Esophagus muscularis mucosa (tissue), 4 donors: Measurements from ENCODE around the gene APLP2. TPM values are rescaled to one million over a fixed set of nuclear protein-coding genes. Genes with fewer than 3 reads are reported as not detected.

ENCODE experiments used
- DNase-seq: peaks from one replicate; pipeline ENCODE4 v3.0.0-alpha.2; 2017; ENCODE audit errors: extremely low spot score
- H3K27ac ChIP-seq, 4 donors: fragments of 200-600 bp; sonication (generic); replicated peaks in 1 of 4; 1 replicate in 3 of 4; 2 replicates in 1 of 4; pipeline ENCODE4 v1.5.1; 2016 to 2019; ENCODE audit warnings: mild to moderate bottlenecking in 1 of 4
- H3K27me3 ChIP-seq, 4 donors: fragments of 200-600 bp; sonication (generic); one replicate each; pipeline versions ENCODE4 v1.5.1 to v1.6.0; 2016 to 2019
- H3K36me3 ChIP-seq, 4 donors: fragments of 200-600 bp; sonication (generic); one replicate each; pipeline ENCODE4 v1.5.1; 2016 to 2019
- H3K4me1 ChIP-seq, 4 donors: fragments of 200-600 bp; sonication (generic); one replicate each; pipeline ENCODE4 v1.5.1; 2016 to 2019
- H3K4me3 ChIP-seq, 4 donors: fragments of 200-600 bp; sonication (generic); 1 replicate in 2 of 4; 2 replicates in 2 of 4; pipeline ENCODE4 v1.5.1; 2016 to 2019; ENCODE audit warnings: mild to moderate bottlenecking in 4 of 4, moderate library complexity in 1 of 4
- H3K9me3 ChIP-seq, 4 donors: fragments of 200-600 bp; sonication (generic); 1 replicate in 3 of 4; 2 replicates in 1 of 4; pipeline ENCODE4 v1.5.1; 2016 to 2019
- EP300 ChIP-seq: sonication (generic); formaldehyde crosslinking; IDR thresholded peaks from one replicate; pipeline ENCODE4 v1.6.1; 2017; ENCODE audit warnings: antibody characterized with exemption
- POLR2A ChIP-seq: fragments of 450-650 bp; IDR thresholded peaks from one replicate; pipeline ENCODE4 v1.6.1; 2017; ENCODE audit warnings: antibody characterized with exemption, moderate library complexity, mild to moderate bottlenecking, low read depth
- POLR2AphosphoS5 ChIP-seq, 2 donors: sonication (generic); formaldehyde crosslinking; IDR thresholded peaks; one replicate each; pipeline ENCODE4 v1.6.1; 2017; ENCODE audit warnings: antibody characterized with exemption in 2 of 2
- WGBS: methylation state at CpG from one replicate; pipeline ENCODE4 v1.1.5; 2018; 5-methylcytosine and 5-hydroxymethylcytosine counted together
- intact Hi-C: fragments of 100-400 bp; cut with DNase I; formaldehyde crosslinking; loops from one replicate; pipeline ENCODE4 v1.15.1; 2023
- total RNA-seq, 4 donors: library from RNA; depleted of rRNA; stranded (reverse); fragments of >200 nt; gene quantifications; one replicate each; pipeline versions ENCODE4 v1.1.0 to v1.2.1, GENCODE V29; 2016
- TF ChIP-seq, protein P1 (sequence below), 3 experiments: fragments of 200-600 bp in 2 of 3; fragments of 450-650 bp in 1 of 3; sonication (generic) in 2 of 3; IDR thresholded peaks; one replicate each; pipeline ENCODE4 v1.5.1; 2017 to 2019; ENCODE audit warnings: antibody characterized with exemption in 3 of 3, mild to moderate bottlenecking in 2 of 3, moderate library complexity in 1 of 3

The APLP2 gene
- total RNA-seq, 4 donors from 2014 or later = 311 to 479 (median 410) TPM

DNA sequence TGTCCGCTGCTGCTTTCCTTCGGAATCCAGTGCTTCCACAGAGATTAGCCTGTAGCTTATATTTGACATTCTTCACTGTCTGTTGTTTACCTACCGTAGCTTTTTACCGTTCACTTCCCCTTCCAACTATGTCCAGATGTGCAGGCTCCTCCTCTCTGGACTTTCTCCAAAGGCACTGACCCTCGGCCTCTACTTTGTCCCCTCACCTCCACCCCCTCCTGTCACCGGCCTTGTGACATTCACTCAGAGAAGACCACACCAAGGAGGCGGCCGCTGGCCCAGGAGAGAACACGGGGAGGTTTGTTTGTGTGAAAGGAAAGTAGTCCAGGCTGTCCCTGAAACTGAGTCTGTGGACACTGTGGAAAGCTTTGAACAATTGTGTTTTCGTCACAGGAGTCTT, 74.4 kb downstream of the APLP2 start:
- Histone ChIP-seq H3K27me3 (no peaks in the 10 kb centered on the region), H3K36me3 (peaks cover 23 to 70% (median 43%) of the 10 kb centered on the region in 4 donors), H3K9me3 (no peaks in the 10 kb centered on the region), H3K4me1 (peaks cover 29 to 52% (median 46%) of the 10 kb centered on the region in 4 donors), H3K27ac (peak overlapping the region; percentile 63 to 72 (median 68)), H3K4me3 (no peak overlapping the region)
- DNase-seq = no peak
- 49% methylated on average over 10 of the region's 10 CpGs for WGBS
- intact Hi-C loops = no loop called here
- no peak for TF ChIP-seq EP300
- TF ChIP-seq, protein P1, sequence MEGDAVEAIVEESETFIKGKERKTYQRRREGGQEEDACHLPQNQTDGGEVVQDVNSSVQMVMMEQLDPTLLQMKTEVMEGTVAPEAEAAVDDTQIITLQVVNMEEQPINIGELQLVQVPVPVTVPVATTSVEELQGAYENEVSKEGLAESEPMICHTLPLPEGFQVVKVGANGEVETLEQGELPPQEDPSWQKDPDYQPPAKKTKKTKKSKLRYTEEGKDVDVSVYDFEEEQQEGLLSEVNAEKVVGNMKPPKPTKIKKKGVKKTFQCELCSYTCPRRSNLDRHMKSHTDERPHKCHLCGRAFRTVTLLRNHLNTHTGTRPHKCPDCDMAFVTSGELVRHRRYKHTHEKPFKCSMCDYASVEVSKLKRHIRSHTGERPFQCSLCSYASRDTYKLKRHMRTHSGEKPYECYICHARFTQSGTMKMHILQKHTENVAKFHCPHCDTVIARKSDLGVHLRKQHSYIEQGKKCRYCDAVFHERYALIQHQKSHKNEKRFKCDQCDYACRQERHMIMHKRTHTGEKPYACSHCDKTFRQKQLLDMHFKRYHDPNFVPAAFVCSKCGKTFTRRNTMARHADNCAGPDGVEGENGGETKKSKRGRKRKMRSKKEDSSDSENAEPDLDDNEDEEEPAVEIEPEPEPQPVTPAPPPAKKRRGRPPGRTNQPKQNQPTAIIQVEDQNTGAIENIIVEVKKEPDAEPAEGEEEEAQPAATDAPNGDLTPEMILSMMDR (IDR thresholded peaks at IDR 0.05) = no peak
- TF ChIP-seq POLR2A = no peak
- TF ChIP-seq POLR2AphosphoS5 (IDR thresholded peaks at IDR 0.05) = no peak

DNA sequence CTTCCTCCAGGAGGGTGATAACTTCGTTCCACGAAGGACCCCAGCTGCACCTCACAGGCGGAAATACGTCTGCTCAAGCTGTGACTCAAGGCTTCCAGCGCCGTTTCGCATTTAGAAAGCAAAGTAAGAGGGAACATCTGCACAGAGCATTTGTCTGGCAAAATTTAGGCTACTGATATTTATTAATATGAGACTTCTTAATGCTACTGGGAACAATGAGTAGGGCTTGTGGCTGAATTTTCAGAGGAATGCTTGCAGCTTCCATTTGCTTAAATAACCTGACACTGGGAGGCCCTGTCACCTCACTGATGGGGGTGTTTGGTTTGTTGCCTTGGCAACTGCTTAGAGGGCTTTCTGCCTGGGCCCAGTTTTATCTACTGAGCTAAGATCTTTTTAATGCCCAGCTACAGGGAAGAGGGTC, 75.2 kb downstream of the APLP2 start:
- H3K27ac ChIP-seq = peak overlapping the region; percentile 63 to 72 (median 68)
- no peaks in the 10 kb centered on the region for H3K27me3 ChIP-seq
- H3K36me3 ChIP-seq = peaks cover 23 to 63% (median 40%) of the 10 kb centered on the region in 4 donors
- intact Hi-C loops = no loop called here
- WGBS = 52% methylated on average over 7 of the region's 7 CpGs
- H3K4me3 ChIP-seq = no peak overlapping the region
- H3K9me3 ChIP-seq = no peaks in the 10 kb centered on the region
- TF ChIP-seq, protein P1 (IDR thresholded peaks at IDR 0.05) = no peak
- TF ChIP-seq EP300 (no peak), POLR2AphosphoS5 (IDR thresholded peaks at IDR 0.05) (no peak), POLR2A (no peak)
- H3K4me1 ChIP-seq = peaks cover 24 to 45% (median 43%) of the 10 kb centered on the region in 4 donors
- no peak for DNase-seq

DNA sequence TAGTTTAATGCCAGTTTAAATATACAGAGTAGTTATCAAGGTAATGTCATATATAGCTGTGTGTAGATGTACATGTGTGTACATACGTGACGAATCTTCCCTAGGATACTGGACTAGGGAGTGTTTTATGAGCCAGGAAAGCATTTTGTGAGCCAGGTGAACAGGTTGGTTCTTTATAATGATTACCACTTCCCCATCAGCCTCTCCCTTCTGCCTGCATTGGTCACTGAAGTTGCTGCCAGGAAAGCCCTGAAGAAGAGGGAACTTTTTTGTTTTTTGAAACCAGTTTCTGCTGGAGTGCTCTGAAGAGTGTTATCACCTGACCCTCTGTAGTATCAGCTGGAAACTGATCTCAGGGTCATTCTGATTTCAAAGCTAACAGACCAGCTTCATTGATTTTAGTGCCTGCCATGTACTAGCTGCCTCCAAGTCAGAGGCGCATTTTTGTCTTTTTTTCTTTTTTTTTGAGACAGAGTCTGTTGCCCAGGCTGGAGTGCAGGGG, 75.7 kb downstream of the APLP2 start:
- no peak for DNase-seq
- H3K4me1 ChIP-seq = peaks cover 24 to 45% (median 43%) of the 10 kb centered on the region in 4 donors
- H3K4me3 ChIP-seq = no peak overlapping the region
- H3K27ac ChIP-seq = peak overlapping the region; percentile 63 to 72 (median 68)
- TF ChIP-seq, protein P1 (IDR thresholded peaks at IDR 0.05) = no peak
- TF ChIP-seq POLR2A (no peak), POLR2AphosphoS5 (IDR thresholded peaks at IDR 0.05) (no peak), EP300 (no peak)
- no peaks in the 10 kb centered on the region for H3K27me3 ChIP-seq
- H3K36me3 ChIP-seq = peaks cover 18 to 59% (median 38%) of the 10 kb centered on the region in 4 donors
- intact Hi-C loops = no loop called here
- H3K9me3 ChIP-seq = no peaks in the 10 kb centered on the region
- WGBS = 94% methylated on average over 3 of the region's 3 CpGs

DNA sequence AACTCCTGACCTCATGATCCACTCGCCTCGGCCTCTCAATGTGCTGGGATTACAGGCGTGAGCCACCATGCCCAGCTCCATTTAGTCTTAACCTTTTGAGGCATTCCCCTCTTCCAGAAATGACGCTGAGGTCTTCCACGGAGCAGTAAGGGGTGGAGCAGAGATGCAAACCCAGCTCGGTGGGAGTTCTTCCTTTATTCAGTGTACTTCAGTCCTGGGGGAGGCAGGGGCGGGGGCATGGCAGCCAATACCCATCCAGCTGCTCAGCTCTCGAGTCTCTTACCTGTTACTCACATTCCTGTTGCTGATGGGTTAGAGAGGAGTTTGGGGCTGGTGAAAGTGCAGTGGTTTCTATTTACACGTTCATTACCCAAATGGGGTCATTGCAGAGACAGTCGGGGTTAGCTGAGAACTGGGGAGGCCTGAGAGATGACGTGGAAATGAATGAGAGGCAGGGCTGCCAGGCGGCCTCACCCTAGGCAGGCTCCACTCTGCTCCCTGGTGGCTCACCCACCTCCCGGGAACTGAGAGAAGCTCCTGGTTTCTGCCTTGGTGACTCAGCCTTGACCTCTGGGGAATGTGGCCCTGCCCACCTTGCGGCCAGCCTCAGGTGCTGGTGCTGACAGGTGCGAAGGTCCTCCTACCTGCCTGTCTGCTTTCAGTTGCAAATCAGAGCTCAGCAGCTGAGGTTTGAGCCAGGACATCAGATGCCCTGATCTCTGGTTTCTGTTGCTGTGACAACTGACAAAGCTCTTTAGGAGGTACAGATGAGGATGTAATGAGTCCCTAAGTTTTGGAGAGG, 76.5 kb downstream of the APLP2 start:
- peaks cover 17 to 54% (median 31%) of the 10 kb centered on the region in 4 donors for H3K36me3 ChIP-seq
- H3K4me3 ChIP-seq = no peak overlapping the region
- H3K27ac ChIP-seq = peak overlapping the region in 3 of 4 donors; percentile 63 to 72 (median 70)
- no peaks in the 10 kb centered on the region for H3K9me3 ChIP-seq
- intact Hi-C loops = no loop called here
- 83% methylated on average over 10 of the region's 15 CpGs for WGBS
- no peaks in the 10 kb centered on the region for H3K27me3 ChIP-seq
- H3K4me1 ChIP-seq = peaks cover 24 to 45% (median 43%) of the 10 kb centered on the region in 4 donors
- no peak for DNase-seq
- TF ChIP-seq, protein P1 (IDR thresholded peaks at IDR 0.05) = peak in 1 of 3 experiments; percentile 23
- no peak for TF ChIP-seq EP300
